Osteocyte (in vitro differentiated cells): ENCODE results near the gene KLC3. TPM values are rescaled to one million over a fixed set of nuclear protein-coding genes. Genes with fewer than 3 reads are reported as not detected.

Source experiments
- DNase-seq: peaks from one replicate; pipeline ENCODE4 v3.0.0; 2021; ENCODE audit warnings: mixed read lengths; ENCODE audit not compliant: unreplicated experiment; ENCODE audit errors: extremely low spot score
- H3K27ac Mint-ChIP-seq: one replicate; pipeline ENCODE4 v1.8.0; 2021; ENCODE audit warnings: mild to moderate bottlenecking, mixed read lengths; ENCODE audit not compliant: unreplicated experiment
- H3K27me3 Mint-ChIP-seq: one replicate; pipeline ENCODE4 v1.8.0; 2021; ENCODE audit warnings: mixed read lengths; ENCODE audit not compliant: unreplicated experiment
- H3K36me3 Mint-ChIP-seq: one replicate; pipeline ENCODE4 v1.8.0; 2021; ENCODE audit warnings: mixed read lengths; ENCODE audit not compliant: unreplicated experiment
- H3K4me1 Mint-ChIP-seq: one replicate; pipeline ENCODE4 v1.8.0; 2021; ENCODE audit warnings: mixed read lengths; ENCODE audit not compliant: unreplicated experiment
- H3K4me3 Mint-ChIP-seq: one replicate; pipeline ENCODE4 v1.8.0; 2021; ENCODE audit warnings: mild to moderate bottlenecking, moderate library complexity, mixed read lengths; ENCODE audit not compliant: unreplicated experiment
- H3K9me3 Mint-ChIP-seq: one replicate; pipeline ENCODE4 v1.8.0; 2021; ENCODE audit warnings: mixed read lengths; ENCODE audit not compliant: unreplicated experiment
- CTCF ChIP-seq: fragments of 200-600 bp; sonication (generic); IDR thresholded peaks from 2 replicates; pipeline ENCODE4 v1.5.0; 2021; ENCODE audit warnings: antibody characterized with exemption, mild to moderate bottlenecking, moderate library complexity
- total RNA-seq: library from RNA; stranded (reverse); gene quantifications from 2 replicates; pipeline ENCODE4 v1.2.1, GENCODE V29; 2021

The KLC3 gene
- total RNA-seq, 1 donor from 2014 or later, result not detected

GRCh38 chr19:45352914-45353796 lies 12.6 kb downstream of the KLC3 start:
- no peak for TF ChIP-seq CTCF
- H3K4me3 Mint-ChIP-seq, result no peak overlapping the region
- H3K36me3 Mint-ChIP-seq, result peaks cover 22% of the 10 kb centered on the region
- H3K9me3 Mint-ChIP-seq, result no peaks in the 10 kb centered on the region
- no peaks in the 10 kb centered on the region for H3K27me3 Mint-ChIP-seq
- DNase-seq, result no peak
- no peaks in the 10 kb centered on the region for H3K4me1 Mint-ChIP-seq
- no peak overlapping the region for H3K27ac Mint-ChIP-seq

GRCh38 chr19:45354241-45354842 lies 13.8 kb downstream of the KLC3 start:
- Mint-ChIP-seq H3K4me3 (no peak overlapping the region), H3K27me3 (no peaks in the 10 kb centered on the region), H3K36me3 (peaks cover 26% of the 10 kb centered on the region), H3K27ac (no peak overlapping the region), H3K9me3 (no peaks in the 10 kb centered on the region), H3K4me1 (no peaks in the 10 kb centered on the region)
- TF ChIP-seq CTCF, result no peak
- no peak for DNase-seq

GRCh38 chr19:45355402-45355801 lies 14.9 kb downstream of the KLC3 start:
- peaks cover 25% of the 10 kb centered on the region for H3K36me3 Mint-ChIP-seq
- H3K4me3 Mint-ChIP-seq, result no peak overlapping the region
- no peaks in the 10 kb centered on the region for H3K27me3 Mint-ChIP-seq
- TF ChIP-seq CTCF, result no peak
- no peak overlapping the region for H3K27ac Mint-ChIP-seq
- no peaks in the 10 kb centered on the region for H3K9me3 Mint-ChIP-seq
- no peak for DNase-seq
- H3K4me1 Mint-ChIP-seq, result no peaks in the 10 kb centered on the region

- no peaks in the 10 kb centered on the region for H3K27me3 Mint-ChIP-seq
- H3K4me3 Mint-ChIP-seq, result no peak overlapping the region
- H3K4me1 Mint-ChIP-seq, result no peaks in the 10 kb centered on the region
- no peak for TF ChIP-seq CTCF
- peaks cover 25% of the 10 kb centered on the region for H3K36me3 Mint-ChIP-seq
- no peak overlapping the region for H3K27ac Mint-ChIP-seq
- no peaks in the 10 kb centered on the region for H3K9me3 Mint-ChIP-seq
- DNase-seq, result no peak
Observed at GRCh38 chr19:45355910-45356309, 15.4 kb downstream of the KLC3 start.

- Mint-ChIP-seq H3K27ac (no peak overlapping the region), H3K9me3 (no peaks in the 10 kb centered on the region), H3K4me3 (no peak overlapping the region), H3K4me1 (no peaks in the 10 kb centered on the region), H3K36me3 (peaks cover 29% of the 10 kb centered on the region), H3K27me3 (no peaks in the 10 kb centered on the region)
- no peak for TF ChIP-seq CTCF
- no peak for DNase-seq
Observed at GRCh38 chr19:45356760-45357444, 16.4 kb downstream of the KLC3 start.
